RWPE2 (cell line): Measurements from ENCODE around the gene ARHGEF38.

Experiments used
- ATAC-seq: fragments of 200-7000 bp; cut with Tn5 transposase; 3 replicates; pipeline ENCODE4 v1.9.1; 2021; ENCODE audit warnings: low read depth
- DNase-seq: peaks from one replicate; pipeline ENCODE4 v3.0.0-alpha.2; 2020; ENCODE audit warnings: low spot score
- H3K27ac ChIP-seq: fragments of 450-650 bp; 2 replicates; pipeline ENCODE4 v1.5.1; 2017; ENCODE audit warnings: mild to moderate bottlenecking; ENCODE audit not compliant: poor library complexity, severe bottlenecking
- H3K27me3 ChIP-seq: fragments of 250-450 bp; sonication (Bioruptor Pico); 2 replicates; pipeline ENCODE4 v1.5.1; 2021; ENCODE audit warnings: mild to moderate bottlenecking, moderate library complexity; ENCODE audit not compliant: insufficient read depth, poor library complexity, severe bottlenecking
- H3K36me3 ChIP-seq: fragments of 250-450 bp; sonication (Bioruptor Pico); 2 replicates; pipeline ENCODE4 v1.5.1; 2020; ENCODE audit warnings: low read depth, mild to moderate bottlenecking, moderate library complexity
- H3K4me1 ChIP-seq: fragments of 250-450 bp; sonication (Bioruptor Pico); 2 replicates; pipeline ENCODE4 v1.5.1; 2021; ENCODE audit warnings: mild to moderate bottlenecking, moderate library complexity; ENCODE audit not compliant: insufficient read depth, poor library complexity, severe bottlenecking
- H3K4me3 ChIP-seq: fragments of 250-450 bp; sonication (Bioruptor Pico); 2 replicates; pipeline ENCODE4 v1.5.1; 2021; ENCODE audit warnings: mild to moderate bottlenecking, moderate library complexity; ENCODE audit not compliant: severe bottlenecking
- H3K9me3 ChIP-seq: fragments of 250-450 bp; sonication (Bioruptor Pico); 2 replicates; pipeline ENCODE4 v1.5.1; 2021; ENCODE audit warnings: mild to moderate bottlenecking, moderate library complexity; ENCODE audit not compliant: severe bottlenecking
- CTCF ChIP-seq: fragments of 450-650 bp; IDR thresholded peaks from one replicate; pipeline ENCODE4 v1.5.1; 2017; ENCODE audit warnings: mild to moderate bottlenecking, moderate library complexity; ENCODE audit not compliant: poor library complexity, severe bottlenecking

Gene ARHGEF38

DNA sequence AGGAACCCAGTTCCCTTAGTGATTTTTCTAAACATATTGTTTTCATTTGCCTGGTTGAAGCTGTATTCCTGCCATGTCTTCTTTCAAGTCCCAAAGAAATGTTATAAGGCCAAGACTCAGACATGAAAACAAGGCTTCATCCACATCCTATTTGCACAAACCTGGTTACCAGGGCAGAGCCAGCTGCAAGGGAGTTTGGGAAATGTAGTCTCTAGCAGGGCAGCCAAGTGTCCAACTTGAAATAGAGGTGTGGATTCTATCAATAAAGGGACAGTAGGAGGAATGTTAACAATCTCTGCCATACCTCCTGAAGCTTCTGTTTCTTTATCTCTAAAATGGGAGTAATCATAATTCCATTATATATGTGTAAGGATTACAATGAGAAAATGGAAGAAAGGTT lies 99.5 kb downstream of the ARHGEF38 start:
- TF ChIP-seq CTCF, result no peak
- Histone ChIP-seq H3K9me3 (no peaks in the 10 kb centered on the region), H3K36me3 (no peaks in the 10 kb centered on the region), H3K4me3 (no peak overlapping the region), H3K27me3 (no peaks in the 10 kb centered on the region), H3K4me1 (peaks cover 2% of the 10 kb centered on the region), H3K27ac (no peak overlapping the region)
- no peak for ATAC-seq
- no peak for DNase-seq

- no peak overlapping the region for H3K27ac ChIP-seq
- H3K4me3 ChIP-seq, result no peak overlapping the region
- H3K9me3 ChIP-seq, result no peaks in the 10 kb centered on the region
- TF ChIP-seq CTCF, result no peak
- no peak for DNase-seq
- no peaks in the 10 kb centered on the region for H3K36me3 ChIP-seq
- no peak for ATAC-seq
- no peaks in the 10 kb centered on the region for H3K27me3 ChIP-seq
- peaks cover 7% of the 10 kb centered on the region for H3K4me1 ChIP-seq
Measured at GRCh38 chr4:105652286-105652888, 100.0 kb downstream of the ARHGEF38 start.

DNA sequence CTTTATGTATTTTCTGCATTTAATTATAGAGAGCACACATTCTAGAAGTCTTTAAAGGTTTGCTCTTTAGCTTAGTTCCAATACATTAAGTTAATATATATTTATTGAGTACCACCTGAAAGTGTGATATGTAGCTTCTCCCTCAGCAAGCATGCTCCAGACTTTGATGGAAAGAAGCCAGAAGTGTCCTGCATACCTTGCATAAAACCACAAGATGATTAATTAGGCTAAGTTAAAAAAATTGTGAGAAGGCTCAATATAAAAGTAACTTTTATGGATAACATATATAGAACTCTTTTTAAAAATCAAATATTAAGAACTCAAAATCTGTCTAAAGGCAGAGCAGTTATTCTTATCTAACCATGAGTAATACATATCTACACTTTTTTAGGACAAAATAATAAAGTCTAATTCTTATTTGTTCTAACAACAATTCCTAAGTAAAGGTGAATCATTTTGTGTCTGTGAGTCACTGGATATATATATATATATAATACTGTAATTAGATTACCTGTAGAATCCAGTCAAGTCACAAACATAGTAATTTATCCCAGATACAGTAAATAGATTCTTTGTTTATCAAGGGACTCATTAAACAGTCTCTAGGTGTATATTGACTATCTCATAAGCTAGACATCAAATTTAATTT lies 104.8 kb downstream of the ARHGEF38 start:
- ATAC-seq (peak; percentile 77), DNase-seq (no peak)
- TF ChIP-seq CTCF, result no peak
- H3K4me3 ChIP-seq, result no peak overlapping the region
- no peak overlapping the region for H3K27ac ChIP-seq
- no peaks in the 10 kb centered on the region for H3K36me3 ChIP-seq
- peaks cover 11% of the 10 kb centered on the region for H3K4me1 ChIP-seq
- no peaks in the 10 kb centered on the region for H3K9me3 ChIP-seq
- H3K27me3 ChIP-seq, result no peaks in the 10 kb centered on the region

GRCh38 chr4:105659190-105659589 lies 106.8 kb downstream of the ARHGEF38 start:
- no peak for TF ChIP-seq CTCF
- ATAC-seq, result no peak

DNA sequence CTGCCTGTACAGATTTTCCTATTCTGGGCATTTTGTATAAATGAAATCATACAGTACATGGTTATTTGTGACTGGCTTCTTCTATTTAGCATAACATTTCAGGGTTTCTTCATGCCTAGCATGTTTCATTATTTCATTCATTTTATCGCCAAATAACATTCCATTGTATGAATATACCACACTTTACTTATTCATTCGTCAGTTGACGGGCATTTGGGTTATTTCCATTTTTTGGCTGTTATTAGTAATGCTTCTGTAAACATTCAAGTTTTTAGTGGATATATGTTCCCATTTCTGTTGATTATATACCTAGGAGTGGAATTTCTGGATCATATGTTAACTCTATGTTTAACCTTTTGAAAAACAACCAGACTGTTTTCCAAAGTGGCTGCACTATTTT lies 108.6 kb downstream of the ARHGEF38 start:
- 0 out of 3 replicates have a peak, but pooled peaks have one; percentile 23 for ATAC-seq
- Histone ChIP-seq H3K27ac (no peak overlapping the region), H3K27me3 (no peaks in the 10 kb centered on the region)

More at GRCh38 chr4:105659190-105659589, 106.8 kb downstream of the ARHGEF38 start:
- Histone ChIP-seq H3K36me3 (no peaks in the 10 kb centered on the region), H3K9me3 (no peaks in the 10 kb centered on the region), H3K4me3 (no peak overlapping the region), H3K27ac (no peak overlapping the region), H3K4me1 (peaks cover 11% of the 10 kb centered on the region), H3K27me3 (no peaks in the 10 kb centered on the region)
- no peak for DNase-seq

More for the DNA sequence above, 108.6 kb downstream of the ARHGEF38 start:
- TF ChIP-seq CTCF, result no peak
- H3K36me3 ChIP-seq, result no peaks in the 10 kb centered on the region
- no peak for DNase-seq
- H3K4me1 ChIP-seq, result peaks cover 11% of the 10 kb centered on the region
- H3K9me3 ChIP-seq, result no peaks in the 10 kb centered on the region
- H3K4me3 ChIP-seq, result no peak overlapping the region
